HEK293T (cell line): ENCODE results near the gene CERS4.

ENCODE experiments used
- L3MBTL2 ChIP-seq: fragments of 450-650 bp; conservative IDR thresholded peaks from 2 replicates; pipeline ENCODE4 v1.6.1; 2016; ENCODE audit warnings: mild to moderate bottlenecking
- NFRKB ChIP-seq: fragments of 450-650 bp; IDR thresholded peaks from 2 replicates; pipeline ENCODE4 v1.6.1; 2016; ENCODE audit warnings: mild to moderate bottlenecking, moderate library complexity
- TF ChIP-seq, protein P1 (sequence below): fragments of 450-650 bp; IDR thresholded peaks from 2 replicates; pipeline ENCODE4 v1.6.1; 2016

DNA sequence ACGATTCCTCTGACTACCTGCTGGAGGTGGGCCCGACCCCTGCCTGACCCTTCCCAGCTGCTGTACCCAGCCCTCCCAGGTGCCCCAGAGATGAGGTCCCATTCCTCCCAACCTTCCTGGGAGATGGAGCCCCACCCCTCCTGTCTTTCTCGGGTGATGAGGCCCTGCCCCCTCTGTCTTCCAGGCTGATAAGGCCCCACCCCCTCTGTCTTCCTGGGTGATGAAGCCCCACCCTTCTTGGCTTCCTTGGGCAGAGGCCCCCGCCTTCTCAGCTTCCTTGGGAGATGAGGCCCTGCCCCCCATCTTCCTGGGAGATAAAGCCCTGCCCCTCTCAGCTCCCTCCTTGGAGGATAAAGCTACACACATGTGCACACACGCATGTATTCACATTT, 47.9 kb downstream of the CERS4 start:
- TF ChIP-seq, protein P1, sequence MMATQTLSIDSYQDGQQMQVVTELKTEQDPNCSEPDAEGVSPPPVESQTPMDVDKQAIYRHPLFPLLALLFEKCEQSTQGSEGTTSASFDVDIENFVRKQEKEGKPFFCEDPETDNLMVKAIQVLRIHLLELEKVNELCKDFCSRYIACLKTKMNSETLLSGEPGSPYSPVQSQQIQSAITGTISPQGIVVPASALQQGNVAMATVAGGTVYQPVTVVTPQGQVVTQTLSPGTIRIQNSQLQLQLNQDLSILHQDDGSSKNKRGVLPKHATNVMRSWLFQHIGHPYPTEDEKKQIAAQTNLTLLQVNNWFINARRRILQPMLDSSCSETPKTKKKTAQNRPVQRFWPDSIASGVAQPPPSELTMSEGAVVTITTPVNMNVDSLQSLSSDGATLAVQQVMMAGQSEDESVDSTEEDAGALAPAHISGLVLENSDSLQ, result no peak
- TF ChIP-seq NFRKB, result no peak
- no peak for TF ChIP-seq L3MBTL2
